Pancreas (tissue), 10 donors: ENCODE results near the gene BAHCC1. TPM values are rescaled to one million over a fixed set of nuclear protein-coding genes. Genes with fewer than 3 reads are reported as not detected.
A peak's percentile ranks its signal among the peaks of the same experiment; 100 is the strongest.

Source experiments
- ATAC-seq, 4 donors: fragments of 200-7000 bp; cut with Tn5 transposase; one replicate each; pipeline versions ENCODE4 v1.8.0 to v1.9.1; 2020; ENCODE audit warnings: mild to moderate bottlenecking in 4 of 4, moderate library complexity in 4 of 4
- DNase-seq, 6 donors: peaks; one replicate each; pipeline ENCODE4 v3.0.0-alpha.2; 2020
- FAIRE-seq: peaks from 2 replicates; lab custom pipeline; 2012; peaks lifted over from hg19 to GRCh38; lab: Jason Lieb, UNC
- H3K27ac ChIP-seq, 4 donors: fragments of 200-600 bp; sonication (generic); 1 replicate in 3 of 4; 2 replicates in 1 of 4; pipeline versions ENCODE4 v1.5.0 to v1.8.0; 2020
- H3K27me3 ChIP-seq, 4 donors: fragments of 200-600 bp; one replicate each; pipeline ENCODE4 v1.8.0; 2021
- H3K36me3 ChIP-seq, 3 donors: fragments of 200-600 bp; sonication (generic) in 1 of 3; one replicate each; pipeline versions ENCODE4 v1.5.0 to v1.8.0; 2020 to 2021
- H3K4me1 ChIP-seq, 3 donors: fragments of 200-600 bp; one replicate each; pipeline ENCODE4 v1.8.0; 2021
- H3K4me3 ChIP-seq, 4 donors: fragments of 200-600 bp; sonication (generic) in 2 of 4; one replicate each; pipeline versions ENCODE4 v1.5.0 to v1.8.0; 2020 to 2021
- H3K9me3 ChIP-seq, 4 donors: fragments of 200-600 bp; one replicate each; pipeline ENCODE4 v1.8.0; 2021
- WGBS, 2 donors: extraction: QIAGEN DNeasy Blood & Tissue Kit; methylation state at CpG; one replicate each; pipeline ENCODE4 v1.1.7; 2013; 5-methylcytosine and 5-hydroxymethylcytosine counted together
- intact Hi-C, 3 donors: fragments of 100-400 bp; cut with DNase I; formaldehyde crosslinking; loops; one replicate each; pipeline versions ENCODE4 v1.11.1 to v1.14.2; 2022
- polyA plus RNA-seq, 2 donors: library from polyadenylated mRNA; stranded (reverse); fragments of 200-250 nt; gene quantifications; one replicate each; pipeline ENCODE4 v1.2.3, GENCODE V29; 2013
- total RNA-seq, 6 donors: library from RNA; stranded (reverse); fragmentation: NEBNext Ultra II Directional in 4 of 6; extraction: Animal tissue kit (Norgen Biotek cat#: 25700) in 4 of 6; gene quantifications; one replicate each; pipeline versions ENCODE4 v1.2.1 to v1.2.4, GENCODE V29; 2021 to 2023
- TF ChIP-seq, protein P1 (sequence below), 4 donors: fragments of 200-600 bp; sonication (generic) in 3 of 4; IDR thresholded peaks; one replicate each; pipeline versions ENCODE4 v1.5.0 to v1.8.0; 2021; ENCODE audit warnings: antibody characterized with exemption in 4 of 4
- donor health status: healthy with polysubstance abuse.
- donor health status: DM: no; HTN: no; CAD: no; lungs with moderate emphysema.
- donor health status: DM: no; HTN: no; CAD: no.
- donor health status: control.
- donor health status: control.
- donor health status: Bipolar disorder and iron deficiency.
- donor health status: DM: yes; HTN: yes; CAD: no.
- donor health status: DM: no; HTN: no; CAD: no.
- donor health status: DM: no; HTN: no; CAD: no.
- donor health status: DM: yes; HTN: yes; CAD: no.

The BAHCC1 gene
- total and polyA plus RNA-seq, 8 donors: 8.0 to 24.1 (median 10.5) TPM

DNA sequence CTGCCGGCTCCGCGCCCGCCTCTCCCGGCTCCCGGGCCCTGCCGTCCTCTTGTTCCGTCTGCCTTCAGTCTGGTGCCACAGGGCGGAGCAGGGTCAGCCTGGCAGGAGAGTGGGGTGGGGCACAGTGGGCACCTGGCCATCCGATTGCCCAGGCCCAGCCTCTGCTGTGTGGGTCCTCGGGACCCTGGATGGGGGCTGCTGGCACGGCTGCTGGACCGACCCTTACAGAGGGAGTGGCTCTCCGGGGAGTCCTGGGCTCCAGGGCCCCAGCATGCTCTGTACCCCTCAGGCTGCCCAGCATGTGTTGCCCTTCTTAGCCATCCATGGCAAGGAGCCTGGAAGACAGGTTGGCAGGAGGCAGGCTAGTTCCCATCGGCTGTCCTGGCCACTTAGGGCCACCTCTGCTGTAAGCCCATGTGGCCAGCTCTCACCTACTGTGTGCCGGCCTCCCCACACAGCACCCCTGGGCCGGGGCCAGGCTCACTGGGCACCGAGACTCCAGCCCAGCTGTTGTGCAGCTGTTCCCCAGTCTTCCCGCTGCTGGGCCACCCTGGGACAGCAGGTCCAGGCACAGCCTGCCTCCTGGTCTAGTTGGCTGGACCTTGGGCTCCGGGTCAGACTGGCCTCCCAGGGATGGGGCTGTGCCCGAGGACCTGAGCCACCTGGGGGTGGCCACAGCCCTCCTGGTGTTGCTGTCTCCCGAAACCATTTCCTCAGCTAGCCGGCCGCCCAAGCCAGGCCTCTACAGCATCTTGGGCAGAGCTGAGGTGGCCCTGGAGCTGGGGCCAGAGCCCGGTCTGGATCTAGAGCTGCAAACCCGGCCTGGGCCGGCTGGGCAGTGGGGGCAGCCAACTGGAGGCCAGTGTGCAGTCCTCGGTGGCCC, 24.9 kb downstream of the BAHCC1 start:
- Histone ChIP-seq H3K27ac (peak overlapping the region; percentile 68 to 88 (median 73)), H3K9me3 (no peaks in the 10 kb centered on the region), H3K4me1 (peaks cover 32 to 51% (median 37%) of the 10 kb centered on the region in 3 donors), H3K36me3 (no peaks in the 10 kb centered on the region), H3K27me3 (no peaks in the 10 kb centered on the region), H3K4me3 (peak overlapping the region in 2 of 4 donors; percentile 9 to 20)
- ATAC-seq (peak in 1 of 4 donors; percentile 17), FAIRE-seq (no peak), DNase-seq (peak in 2 of 6 donors; percentile 50)
- 59 to 61% methylated on average over 28 of the region's 28 CpGs for WGBS, 2 donors
- intact Hi-C loops: no loop called here
- TF ChIP-seq, protein P1, sequence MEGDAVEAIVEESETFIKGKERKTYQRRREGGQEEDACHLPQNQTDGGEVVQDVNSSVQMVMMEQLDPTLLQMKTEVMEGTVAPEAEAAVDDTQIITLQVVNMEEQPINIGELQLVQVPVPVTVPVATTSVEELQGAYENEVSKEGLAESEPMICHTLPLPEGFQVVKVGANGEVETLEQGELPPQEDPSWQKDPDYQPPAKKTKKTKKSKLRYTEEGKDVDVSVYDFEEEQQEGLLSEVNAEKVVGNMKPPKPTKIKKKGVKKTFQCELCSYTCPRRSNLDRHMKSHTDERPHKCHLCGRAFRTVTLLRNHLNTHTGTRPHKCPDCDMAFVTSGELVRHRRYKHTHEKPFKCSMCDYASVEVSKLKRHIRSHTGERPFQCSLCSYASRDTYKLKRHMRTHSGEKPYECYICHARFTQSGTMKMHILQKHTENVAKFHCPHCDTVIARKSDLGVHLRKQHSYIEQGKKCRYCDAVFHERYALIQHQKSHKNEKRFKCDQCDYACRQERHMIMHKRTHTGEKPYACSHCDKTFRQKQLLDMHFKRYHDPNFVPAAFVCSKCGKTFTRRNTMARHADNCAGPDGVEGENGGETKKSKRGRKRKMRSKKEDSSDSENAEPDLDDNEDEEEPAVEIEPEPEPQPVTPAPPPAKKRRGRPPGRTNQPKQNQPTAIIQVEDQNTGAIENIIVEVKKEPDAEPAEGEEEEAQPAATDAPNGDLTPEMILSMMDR (IDR thresholded peaks at IDR 0.05): no peak

DNA sequence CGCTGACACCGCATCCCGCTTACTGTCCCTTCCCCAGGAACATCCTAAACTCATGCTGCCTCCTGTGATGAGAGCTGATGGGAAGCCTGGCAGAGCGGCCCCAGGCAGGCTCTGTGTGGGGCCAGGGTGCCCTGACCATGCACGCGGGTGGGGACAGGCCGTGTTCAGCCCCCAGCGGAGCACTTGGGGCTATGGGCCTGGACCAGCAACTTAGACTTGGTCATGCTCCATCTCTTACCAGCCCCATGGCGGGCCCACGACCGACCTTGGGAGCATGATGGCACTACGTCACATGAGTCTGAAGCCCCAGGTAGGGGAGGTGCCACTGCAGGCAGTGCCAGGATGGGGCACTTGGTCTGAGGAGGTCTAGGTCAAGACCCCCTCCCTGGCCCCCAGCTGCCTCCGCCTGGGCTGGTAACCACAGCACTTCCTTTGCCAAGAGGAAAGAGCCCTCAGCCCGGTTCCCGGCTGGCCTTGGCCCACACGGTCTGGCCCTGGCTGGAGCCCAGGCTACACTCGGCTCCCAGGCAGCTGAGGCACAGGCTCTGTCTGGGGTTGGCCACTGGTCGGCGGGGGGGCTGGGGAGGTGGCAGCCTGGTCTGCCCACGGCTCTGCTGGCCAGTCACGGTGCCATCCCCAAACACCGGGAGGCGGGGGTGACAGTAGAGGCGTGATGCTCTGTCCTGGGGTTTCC, 25.7 kb downstream of the BAHCC1 start:
- 49 to 52% methylated on average over 22 to 24 of the region's 24 CpGs for WGBS, 2 donors
- Histone ChIP-seq H3K4me3 (no peak overlapping the region), H3K9me3 (no peaks in the 10 kb centered on the region), H3K36me3 (no peaks in the 10 kb centered on the region), H3K27me3 (no peaks in the 10 kb centered on the region), H3K27ac (peak overlapping the region; percentile 68 to 88 (median 73)), H3K4me1 (peaks cover 32 to 51% (median 37%) of the 10 kb centered on the region in 3 donors)
- FAIRE-seq (no peak), ATAC-seq (peak; percentile 36 to 62 (median 52)), DNase-seq (peak in 5 of 6 donors; percentile 64 to 87 (median 80))
- TF ChIP-seq, protein P1 (IDR thresholded peaks at IDR 0.05): no peak
- intact Hi-C loops: no loop called here

DNA sequence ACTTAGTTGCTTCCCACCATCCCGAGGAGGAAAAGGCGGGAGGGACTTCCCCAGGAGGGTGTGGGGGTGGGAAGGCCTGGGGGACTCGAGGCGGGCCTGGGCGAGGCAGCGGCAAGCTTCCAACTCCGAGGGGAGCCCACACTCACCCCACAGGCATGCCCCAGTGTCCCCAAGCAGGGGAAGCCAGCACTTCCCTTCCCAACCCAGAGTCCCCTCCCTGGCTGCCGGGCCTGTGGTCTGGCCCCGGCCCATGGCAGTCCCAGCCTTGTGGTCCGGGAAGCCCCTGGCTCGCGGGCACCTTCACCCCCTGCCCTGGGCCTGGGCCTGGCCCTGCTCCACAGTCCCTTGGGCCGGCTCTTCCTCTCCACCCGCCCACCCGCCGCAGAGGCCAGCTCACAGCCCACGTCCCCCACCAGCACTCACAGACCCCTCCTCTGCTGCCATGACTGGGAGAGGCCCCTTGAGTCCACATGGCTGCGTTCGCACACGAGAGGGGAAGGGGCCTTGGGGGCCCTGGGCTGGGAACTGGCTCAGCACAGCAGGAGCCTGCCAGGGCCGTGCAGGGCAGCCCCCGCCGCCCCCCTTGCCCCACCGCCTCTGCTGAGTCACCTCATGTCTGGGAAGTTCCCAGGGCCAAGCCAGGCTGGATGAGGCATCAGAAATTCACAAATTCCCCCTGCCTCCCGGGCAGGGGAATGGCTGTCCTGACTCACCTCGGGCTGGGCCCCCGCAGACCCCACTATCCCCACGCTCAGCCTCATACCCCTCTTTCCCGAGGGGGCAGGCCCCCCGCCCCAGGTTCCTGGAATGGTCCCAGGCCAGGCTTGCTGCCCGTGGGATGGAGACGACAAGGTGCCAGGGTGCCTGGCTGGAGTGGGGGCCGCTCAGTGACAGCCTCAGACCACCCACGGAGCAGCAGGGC, 27.8 kb downstream of the BAHCC1 start:
- FAIRE-seq (no peak), DNase-seq (peak in 4 of 6 donors; percentile 65 to 81 (median 71)), ATAC-seq (peak in 3 of 4 donors; percentile 25 to 59 (median 34))
- intact Hi-C loops: no loop called here
- Histone ChIP-seq H3K4me3 (no peak overlapping the region), H3K4me1 (peaks cover 37 to 56% (median 46%) of the 10 kb centered on the region in 3 donors), H3K9me3 (no peaks in the 10 kb centered on the region), H3K27ac (peak overlapping the region; percentile 57 to 88 (median 68)), H3K36me3 (no peaks in the 10 kb centered on the region), H3K27me3 (no peaks in the 10 kb centered on the region)
- TF ChIP-seq, protein P1 (IDR thresholded peaks at IDR 0.05): no peak
- 59 to 62% methylated on average over 26 to 34 of the region's 34 CpGs for WGBS, 2 donors

DNA sequence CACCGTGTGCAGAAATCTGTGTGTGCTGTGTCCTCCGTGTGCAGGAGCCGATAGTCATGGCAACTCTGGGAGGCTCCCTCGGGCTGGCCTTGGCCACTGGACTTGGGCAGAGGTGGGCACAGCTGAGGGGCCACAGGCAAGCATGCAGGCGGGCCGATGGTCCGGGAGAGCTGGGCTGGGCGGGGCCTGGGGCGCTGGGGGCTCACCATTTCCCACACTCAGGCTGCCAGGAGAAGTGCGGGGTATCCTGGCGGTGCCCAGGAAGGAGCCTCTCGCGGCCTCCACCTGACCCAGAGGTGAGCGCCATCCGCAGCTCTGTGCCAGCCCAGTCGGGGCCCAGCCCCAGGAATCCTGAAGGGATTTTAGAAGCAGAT, 28.4 kb downstream of the BAHCC1 start:
- FAIRE-seq (no peak), DNase-seq (no peak)
- no peak overlapping the region for H3K4me3 ChIP-seq

More for the DNA sequence above, 28.4 kb downstream of the BAHCC1 start:
- Histone ChIP-seq H3K36me3 (no peaks in the 10 kb centered on the region), H3K9me3 (no peaks in the 10 kb centered on the region), H3K4me1 (peaks cover 40 to 59% (median 48%) of the 10 kb centered on the region in 3 donors), H3K27me3 (no peaks in the 10 kb centered on the region), H3K27ac (peak overlapping the region; percentile 57 to 88 (median 68))
- intact Hi-C loops: no loop called here
- TF ChIP-seq, protein P1 (IDR thresholded peaks at IDR 0.05): no peak
- 74 to 83% methylated on average over 14 to 16 of the region's 16 CpGs for WGBS, 2 donors
- no peak for ATAC-seq
